HepG2 (cell line): Measurements from ENCODE around the gene MSGN1. TPM values are rescaled to one million over a fixed set of nuclear protein-coding genes. Genes with fewer than 3 reads are reported as not detected.

Experiments
- ATAC-seq: fragments of 200-7000 bp; cut with Tn5 transposase; 3 replicates; pipeline ENCODE4 v1.9.1; 2020; ENCODE audit warnings: mild to moderate bottlenecking, moderate library complexity
- BruUV-seq: library from RNA; stranded (reverse); fragments of 400-500 nt; replicated peaks from 2 replicates; lab custom pipeline; 2021; lab: Mats Ljungman, UMichigan
- CTCF ChIA-PET: fragments of 300-600 bp; formaldehyde crosslinking; extraction: SDS; loops from one replicate; lab custom pipeline; 2021; ENCODE audit warnings: low total read pairs, inconsistent platforms, low intra/inter-chr PET ratio; lab: Yijun Ruan, JAX
- POLR2A ChIA-PET: fragments of 350-600 bp; sonication (Branson Sonifier 250); formaldehyde crosslinking; loops from one replicate; lab custom pipeline; 2020; ENCODE audit warnings: antibody characterized with exemption, inconsistent platforms; lab: Yijun Ruan, JAX
- DNase-seq: peaks from one replicate; pipeline ENCODE4 v3.0.0-alpha.2; 2015; ENCODE audit warnings: low spot score
- FAIRE-seq: peaks from 3 replicates; lab custom pipeline; 2011; peaks lifted over from hg19 to GRCh38; lab: Jason Lieb, UNC
- H2AFZ ChIP-seq: one replicate; pipeline ENCODE4 v1.6.1; 2011; ENCODE audit warnings: low read length, inconsistent platforms
- H3K27ac ChIP-seq: fragments of 300-600 bp; 3 replicates; pipeline ENCODE4 v1.8.0; 2011; ENCODE audit warnings: mixed run types, mild to moderate bottlenecking, mixed read lengths, low read length, inconsistent platforms; ENCODE audit not compliant: insufficient read depth; ENCODE audit errors: extremely low read length
- H3K27me3 ChIP-seq, 2 experiments: fragments of 200-600 bp in 1 of 2; 2 replicates in 1 of 2; 3 replicates in 1 of 2; pipeline versions ENCODE4 v1.6.0 to v1.8.0; 2011; ENCODE audit warnings: low read length in 2 of 2, mild to moderate bottlenecking in 2 of 2, moderate library complexity in 2 of 2, inconsistent platforms in 1 of 2; ENCODE audit not compliant: insufficient read depth in 2 of 2, control insufficient read depth in 1 of 2
- H3K36me3 ChIP-seq, 2 experiments: fragments of 200-600 bp in 1 of 2; replicated peaks in 1 of 2; 2 replicates in 1 of 2; 3 replicates in 1 of 2; pipeline versions ENCODE4 v1.5.1 to v1.8.0; 2011; ENCODE audit warnings: low read length in 2 of 2, inconsistent platforms in 1 of 2; ENCODE audit not compliant: insufficient read depth in 2 of 2, control insufficient read depth in 1 of 2
- H3K4me1 ChIP-seq: 2 replicates; pipeline ENCODE4 v1.5.1; 2012; ENCODE audit warnings: low read length, inconsistent platforms; ENCODE audit not compliant: insufficient read depth
- H3K4me2 ChIP-seq: 2 replicates; pipeline ENCODE4 v1.6.0; 2011; ENCODE audit warnings: low read depth, low read length, inconsistent platforms
- H3K4me3 ChIP-seq, 3 experiments: fragments of 200-600 bp in 1 of 3; sonication (generic), shearing (Covaris generic) in 1 of 3; replicated peaks in 1 of 3; 2 replicates each; pipeline ENCODE4 v1.5.1; 2011 to 2016; ENCODE audit warnings: low read length in 3 of 3, inconsistent platforms in 2 of 3, low read depth in 2 of 3, mild to moderate bottlenecking in 2 of 3, control low read depth in 1 of 3, mixed read lengths in 1 of 3; ENCODE audit not compliant: insufficient read depth in 1 of 3
- H3K79me2 ChIP-seq: one replicate; pipeline ENCODE4 v1.6.1; 2011; ENCODE audit warnings: low read length, inconsistent platforms; ENCODE audit not compliant: insufficient read depth
- H3K9ac ChIP-seq: 2 replicates; pipeline ENCODE4 v1.6.0; 2011; ENCODE audit warnings: mild to moderate bottlenecking, low read depth, low read length, inconsistent platforms; ENCODE audit not compliant: insufficient read depth
- H3K9me3 ChIP-seq: 2 replicates; pipeline ENCODE4 v1.5.1; 2012; ENCODE audit warnings: mild to moderate bottlenecking, low read length
- H4K20me1 ChIP-seq: 2 replicates; pipeline ENCODE4 v1.6.0; 2011; ENCODE audit warnings: inconsistent platforms, mild to moderate bottlenecking, low read length, moderate library complexity; ENCODE audit not compliant: insufficient read depth
- EZH2 ChIP-seq: conservative IDR thresholded peaks from 2 replicates; pipeline ENCODE4 v1.6.1; 2012; ENCODE audit warnings: mild to moderate bottlenecking, low read depth, low read length, moderate library complexity
- GTF2F1 ChIP-seq: fragments of 150-350 bp; IDR thresholded peaks from 2 replicates; pipeline ENCODE4 v1.6.1; 2014; ENCODE audit warnings: low read length
- NKX3-1 ChIP-seq: sonication (generic); formaldehyde crosslinking; IDR thresholded peaks from 2 replicates; pipeline ENCODE4 v1.5.0; 2020; ENCODE audit warnings: missing genetic modification reagents
- RARA ChIP-seq: IDR thresholded peaks from 2 replicates; pipeline ENCODE4 v1.6.1; 2016; ENCODE audit warnings: missing genetic modification reagents, missing compliant biosample characterization
- SMC3 ChIP-seq: IDR thresholded peaks from 2 replicates; pipeline ENCODE4 v1.6.1; 2011; ENCODE audit warnings: low read length, improper control_type of control experiment
- ZFYVE20 ChIP-seq: sonication (generic); formaldehyde crosslinking; IDR thresholded peaks from 2 replicates; pipeline ENCODE4 v1.8.0; 2023; ENCODE audit warnings: low read depth, mild to moderate bottlenecking, moderate library complexity, missing genetic modification reagents, borderline replicate concordance
- ZHX2 ChIP-seq, 2 experiments: sonication (generic) in 1 of 2; formaldehyde crosslinking in 1 of 2; IDR thresholded peaks; 2 replicates each; pipeline versions ENCODE4 v1.6.1 to v1.9.0; 2014 to 2022; ENCODE audit warnings: antibody characterized with exemption in 1 of 2, borderline replicate concordance in 1 of 2, inconsistent platforms in 1 of 2, low read depth in 1 of 2, missing genetic modification reagents in 1 of 2
- ZNF10 ChIP-seq: sonication (generic); formaldehyde crosslinking; IDR thresholded peaks from 2 replicates; pipeline ENCODE4 v1.4.0; 2020; ENCODE audit warnings: mild to moderate bottlenecking, low read depth, missing genetic modification reagents, borderline replicate concordance
- ZNF138 ChIP-seq: sonication (generic); formaldehyde crosslinking; IDR thresholded peaks from 2 replicates; pipeline ENCODE4 v1.5.0; 2020; ENCODE audit warnings: mild to moderate bottlenecking, low read depth, missing genetic modification reagents
- ZNF142 ChIP-seq: sonication (generic); formaldehyde crosslinking; IDR thresholded peaks from 2 replicates; pipeline ENCODE4 v1.4.0; 2020; ENCODE audit warnings: missing genetic modification reagents
- ZNF564 ChIP-seq: sonication (generic); formaldehyde crosslinking; IDR thresholded peaks from 2 replicates; pipeline ENCODE4 v1.8.1; 2023; ENCODE audit warnings: mild to moderate bottlenecking, missing genetic modification reagents
- ZSCAN9 ChIP-seq: IDR thresholded peaks from 2 replicates; pipeline ENCODE4 v1.6.1; 2016; ENCODE audit warnings: borderline replicate concordance
- WGBS: methylation state at CpG from one replicate; pipeline ENCODE4 v1.1.6; 2017; ENCODE audit warnings: low lambda C conversion rate; 5-methylcytosine and 5-hydroxymethylcytosine counted together
- in situ Hi-C: cut with HindIII; loops from 2 replicates; pipeline ENCODE4 v1.10.0; 2017; ENCODE audit warnings: low pct_unique_long_range_greater_than_20kb; ENCODE audit not compliant: extremely low pct_ligation_motif_present
- intact Hi-C: fragments of 100-400 bp; cut with micrococcal nuclease; formaldehyde crosslinking; loops from one replicate; pipeline ENCODE4 v1.10.0; 2022; ENCODE audit not compliant: unreplicated experiment
- polyA plus RNA-seq, 8 experiments: library from polyadenylated mRNA; depleted of rRNA in 3 of 8; stranded (reverse) in 7 of 8; unstranded in 1 of 8; fragments of >200 nt; fragmentation: Illumina TruSeq in 4 of 8; extraction: Trizol in 4 of 8; gene quantifications; 2 replicates each; pipeline versions ENCODE4 v1.2.1 to v1.2.3, GENCODE V29; 2011 to 2016; ENCODE audit warnings: low read depth in 4 of 8, missing spikeins in 1 of 8, mixed read lengths in 1 of 8; ENCODE audit not compliant: insufficient read depth in 1 of 8
- total RNA-seq, 5 experiments: library from RNA; depleted of rRNA; stranded (reverse); fragments of >200 nt; fragmentation: Illumina TruSeq; extraction: Trizol; gene quantifications; 2 replicates each; pipeline ENCODE4 v1.2.3, GENCODE V29; 2016; ENCODE audit warnings: low read depth in 1 of 5

The MSGN1 gene
- total and polyA plus RNA-seq, 2 of the 13 experiments (the other 11 are each of a cell fraction or from before 2014, with no cell fraction given), result not detected

- ATAC-seq (peak; percentile 56; the same call in 2 of the 3 replicates), DNase-seq (no peak), FAIRE-seq (no peak)
- Histone ChIP-seq H2AFZ (no peak overlapping the region), H3K27me3 (peaks cover 0 to 17% of the 10 kb centered on the region in 2 experiments; a peak in 2 of 5 replicates), H3K4me3 (no peak overlapping the region), H3K27ac (no peak overlapping the region), H3K36me3 (no peaks in the 10 kb centered on the region), H3K4me2 (no peak overlapping the region), H3K4me1 (no peaks in the 10 kb centered on the region), H3K9me3 (no peaks in the 10 kb centered on the region), H4K20me1 (no peaks in the 10 kb centered on the region), H3K9ac (no peak overlapping the region), H3K79me2 (no peaks in the 10 kb centered on the region)
- in situ Hi-C loops (no loop called here), intact Hi-C loops (no loop called here)
- no TSS peak for BruUV-seq
- 17% methylated on average over 7 of the region's 7 CpGs for WGBS
- ChIA-PET CTCF (no interaction called here), POLR2A (no interaction called here)
- TF ChIP-seq RARA (CRISPR knock-in tag) (no peak), ZFYVE20 (CRISPR knock-in tag) (no peak), SMC3 (no peak), ZHX2 (IDR thresholded peaks at IDR 0.05; ENCODE audit: low read depth) (no peak), ZHX2 (CRISPR knock-in tag; IDR thresholded peaks at IDR 0.05; ENCODE audit: borderline replicate concordance) (no peak), ZNF564 (CRISPR knock-in tag) (no peak), ZNF10 (CRISPR knock-in tag) (no peak), EZH2 (no peak), ZNF138 (CRISPR knock-in tag) (no peak), GTF2F1 (no peak), ZSCAN9 (CRISPR knock-in tag) (no peak), ZNF142 (CRISPR knock-in tag) (no peak), NKX3-1 (CRISPR knock-in tag) (no peak)
These were observed 5.5 kb downstream of the MSGN1 start for GRCh38 chr2:17821535-17822444.
